ENCODE measurements around the gene EPHX1. TPM values are rescaled to one million over a fixed set of nuclear protein-coding genes. Genes with fewer than 3 reads are reported as not detected.

The EPHX1 gene
- total RNA-seq, 5 donors from 2014 or later (not counting 1 experiment from before 2014, with no cell fraction given), result 0.98 to 5.2 (median 3.7) TPM

DNA sequence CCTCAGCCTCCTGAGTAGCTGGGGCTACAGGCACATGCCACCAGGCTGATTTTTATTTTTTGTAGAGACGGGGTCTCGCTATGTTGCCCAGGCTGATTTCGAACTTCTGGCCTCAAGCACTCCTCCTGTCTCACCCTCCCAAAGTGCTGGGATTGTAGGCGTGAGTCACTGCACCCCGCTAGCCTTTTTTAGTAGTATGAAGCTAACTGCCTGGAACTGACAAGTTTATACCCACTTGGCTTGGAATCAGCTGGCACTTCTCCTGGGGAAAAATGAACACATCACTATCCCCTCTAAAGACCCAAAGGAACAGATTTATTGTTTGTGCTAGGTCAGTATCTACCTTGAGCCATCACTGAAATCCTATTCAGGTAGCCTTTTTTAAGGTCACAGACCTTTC is 53.2 kb downstream of the EPHX1 start:
- ChIA-PET CTCF (no interaction called here), POLR2A (no interaction called here)
- Histone ChIP-seq H3K4me3 (ENCODE audit: control insufficient read depth in 1 of 2, extremely low read depth in 1 of 2, low read length in 1 of 2) (no peak overlapping the region), H3K27me3 (replicated peaks in 1 of 2; ENCODE audit: control insufficient read depth in 2 of 2, extremely low read depth in 1 of 2, insufficient read depth in 2 of 2, low read length in 1 of 2) (no peaks in the 10 kb centered on the region), H3K4me1 (ENCODE audit: control insufficient read depth in 1 of 2, extremely low read depth in 1 of 2, insufficient read depth in 2 of 2, low read length in 2 of 2) (peaks cover 18 to 38% of the 10 kb centered on the region in 2 experiments), H3K27ac (ENCODE audit: low read length) (no peak overlapping the region), H3K9me3 (no peaks in the 10 kb centered on the region), H3K36me3 (ENCODE audit: control insufficient read depth in 2 of 2, extremely low read depth in 1 of 2, insufficient read depth in 1 of 2, low read length in 1 of 2) (peaks cover 33 to 94% of the 10 kb centered on the region in 2 donors)
- ATAC-seq (replicated peaks in 1 of 4) (no peak), DNase-seq (no peak)
- Mint-ChIP-seq H3K4me1 (peaks cover 44 to 54% (median 52%) of the 10 kb centered on the region in 3 donors), H3K36me3 (peaks cover 47% of the 10 kb centered on the region), H3K27ac (no peak overlapping the region), H3K27me3 (no peaks in the 10 kb centered on the region), H3K9me3 (no peaks in the 10 kb centered on the region), H3K4me3 (no peak overlapping the region)
- WGBS (ENCODE audit: insufficient coverage), result no CpG with 5 or more reads among the region's 5 CpGs

DNA sequence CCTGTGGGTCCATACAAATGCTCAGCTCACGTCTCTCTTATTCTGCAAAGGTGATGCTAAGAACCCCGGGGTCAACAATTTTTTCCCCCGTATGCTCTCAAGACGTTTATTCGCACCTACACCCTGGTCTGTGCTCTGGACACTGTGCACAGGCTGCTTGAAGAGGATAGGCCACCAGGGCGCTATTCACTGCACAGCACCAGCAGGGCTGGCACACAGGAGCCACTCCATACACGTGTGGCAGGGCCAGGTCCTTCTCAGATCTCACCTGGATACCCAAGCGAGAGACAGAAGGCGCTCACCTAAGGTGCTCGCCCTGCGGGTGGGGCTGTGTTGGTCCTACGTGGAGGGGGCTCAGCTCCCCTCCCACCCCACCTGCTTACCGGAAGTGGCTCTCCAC is 55.6 kb downstream of the EPHX1 start:
- Histone ChIP-seq H3K27me3 (replicated peaks in 1 of 2; ENCODE audit: control insufficient read depth in 2 of 2, extremely low read depth in 1 of 2, insufficient read depth in 2 of 2, low read length in 1 of 2) (no peaks in the 10 kb centered on the region), H3K4me3 (ENCODE audit: control insufficient read depth in 1 of 2, extremely low read depth in 1 of 2, low read length in 1 of 2) (no peak overlapping the region), H3K27ac (ENCODE audit: low read length) (peak overlapping the region; percentile 5), H3K9me3 (no peaks in the 10 kb centered on the region), H3K36me3 (ENCODE audit: control insufficient read depth in 2 of 2, extremely low read depth in 1 of 2, insufficient read depth in 1 of 2, low read length in 1 of 2) (peaks cover 17 to 97% of the 10 kb centered on the region in 2 donors), H3K4me1 (ENCODE audit: control insufficient read depth in 1 of 2, extremely low read depth in 1 of 2, insufficient read depth in 2 of 2, low read length in 2 of 2) (peaks cover 18 to 49% of the 10 kb centered on the region in 2 experiments)
- Mint-ChIP-seq H3K9me3 (no peaks in the 10 kb centered on the region), H3K4me3 (peak overlapping the region in 1 of 3 donors; percentile 71), H3K27me3 (no peaks in the 10 kb centered on the region), H3K27ac (peak overlapping the region; percentile 82 to 95), H3K4me1 (peaks cover 47 to 59% (median 57%) of the 10 kb centered on the region in 3 donors), H3K36me3 (peaks cover 43% of the 10 kb centered on the region)
- peak in 3 of 35 experiments; percentile 19 to 35 (median 25) for DNase-seq
- ChIA-PET CTCF (interaction anchor here in 1 of 2 donors (0.9 to 1.5 kb wide), 3 partner anchors 10 to 88 kb away, joined by 3 to 7 read pairs (median 4); partner anchors contain the start of gene SRP9), POLR2A (no interaction called here)
- ATAC-seq (replicated peaks in 1 of 4), result peak; percentile 17 to 45 (median 40)
- WGBS (ENCODE audit: insufficient coverage), result 90% methylated on average over 9 of the region's 13 CpGs

DNA sequence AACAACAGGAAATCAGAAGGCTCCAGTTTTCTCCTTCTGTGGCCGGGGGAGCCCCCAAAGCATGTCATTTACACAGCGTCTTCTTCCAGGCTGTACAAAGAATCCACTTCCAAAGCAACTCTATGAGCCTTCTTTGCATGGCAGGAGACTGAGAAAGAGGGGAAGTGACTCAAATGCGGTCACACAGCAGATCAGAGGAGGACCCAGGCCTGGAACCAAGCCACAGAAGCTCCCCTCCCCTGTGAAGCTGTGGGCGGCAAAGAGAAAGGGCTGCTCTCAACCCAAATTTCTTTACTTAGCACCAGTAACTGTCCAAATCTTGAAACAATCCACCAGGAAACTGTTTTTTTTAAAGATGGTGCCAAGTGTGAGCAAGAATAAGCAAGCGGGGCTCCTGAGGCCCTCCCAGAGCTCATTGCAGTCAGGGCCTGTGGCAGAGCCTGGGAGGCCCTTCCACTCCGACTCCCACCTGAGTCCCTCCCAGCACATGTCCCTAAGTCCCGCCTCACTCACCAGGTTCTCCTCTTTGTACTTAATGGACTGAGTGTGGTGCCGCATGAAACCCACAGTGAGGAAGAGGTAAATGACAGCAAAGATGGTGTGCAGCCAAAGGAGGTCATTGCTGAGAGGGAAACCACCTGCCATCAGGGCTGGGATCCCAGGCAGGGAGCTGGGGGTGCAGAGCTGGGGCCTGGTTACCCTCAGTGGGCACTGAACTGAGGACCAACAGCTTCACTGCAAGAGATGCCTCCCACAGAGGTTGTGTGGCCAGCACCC is 56.3 kb downstream of the EPHX1 start:
- DNase-seq (peak; percentile 41 to 79 (median 66)), ATAC-seq (replicated peaks in 1 of 4) (peak; percentile 92 to 97 (median 96))
- H3K27ac Mint-ChIP-seq, result peak overlapping the region; percentile 82 to 95
- Histone ChIP-seq H3K4me3 (ENCODE audit: control insufficient read depth in 1 of 2, extremely low read depth in 1 of 2, low read length in 1 of 2) (no peak overlapping the region), H3K27me3 (replicated peaks in 1 of 2; ENCODE audit: control insufficient read depth in 2 of 2, extremely low read depth in 1 of 2, insufficient read depth in 2 of 2, low read length in 1 of 2) (no peaks in the 10 kb centered on the region), H3K36me3 (ENCODE audit: control insufficient read depth in 2 of 2, extremely low read depth in 1 of 2, insufficient read depth in 1 of 2, low read length in 1 of 2) (peaks cover 11 to 97% of the 10 kb centered on the region in 2 donors), H3K9me3 (no peaks in the 10 kb centered on the region), H3K4me1 (ENCODE audit: control insufficient read depth in 1 of 2, extremely low read depth in 1 of 2, insufficient read depth in 2 of 2, low read length in 2 of 2) (peaks cover 18 to 51% of the 10 kb centered on the region in 2 experiments), H3K27ac (ENCODE audit: low read length) (peak overlapping the region; percentile 5)
- no peaks in the 10 kb centered on the region for H3K27me3 Mint-ChIP-seq
- H3K36me3 Mint-ChIP-seq, result peaks cover 38% of the 10 kb centered on the region
- H3K9me3 Mint-ChIP-seq, result no peaks in the 10 kb centered on the region
- POLR2A ChIA-PET, result interaction anchor here in 1 of 2 donors (0.8 kb wide), 1 partner anchor 14 kb away, joined by 3 read pairs; no protein-coding TSS in a partner anchor
- CTCF ChIA-PET, result interaction anchor here in 1 of 2 donors (0.5 to 1.5 kb wide), 5 partner anchors 9 to 120 kb away, joined by 3 to 7 read pairs (median 3); partner anchors contain the start of gene SRP9
- H3K4me3 Mint-ChIP-seq, result peak overlapping the region; percentile 35 to 71 (median 50)
- H3K4me1 Mint-ChIP-seq, result peaks cover 51 to 66% (median 62%) of the 10 kb centered on the region in 3 donors
- 60% methylated on average over 1 of the region's 8 CpGs for WGBS (ENCODE audit: insufficient coverage)

DNA sequence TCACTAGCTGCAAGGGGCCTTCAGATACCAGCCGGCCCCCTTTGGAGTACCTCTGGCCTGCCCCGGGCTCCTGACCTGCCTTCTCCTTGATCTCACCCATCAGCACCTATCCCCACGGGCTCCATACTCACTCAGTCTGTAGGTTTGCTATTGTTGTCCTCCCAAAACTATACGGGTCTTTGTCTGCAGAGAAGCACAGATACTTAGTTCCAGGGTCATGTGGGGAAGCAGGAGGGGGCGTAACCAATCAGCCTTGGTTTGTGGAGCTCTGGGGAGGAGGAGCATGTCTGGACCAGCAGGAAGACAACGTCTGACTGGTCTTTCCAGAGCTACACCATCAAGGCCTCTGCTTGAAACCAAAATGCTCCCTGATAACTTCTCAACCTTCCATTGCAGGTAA is 57.1 kb downstream of the EPHX1 start:
- peaks cover 18 to 52% of the 10 kb centered on the region in 2 experiments for H3K4me1 ChIP-seq (ENCODE audit: control insufficient read depth in 1 of 2, extremely low read depth in 1 of 2, insufficient read depth in 2 of 2, low read length in 2 of 2)
- Mint-ChIP-seq H3K9me3 (no peaks in the 10 kb centered on the region), H3K27ac (peak overlapping the region; percentile 82 to 95), H3K27me3 (no peaks in the 10 kb centered on the region), H3K4me3 (peak overlapping the region; percentile 15 to 71 (median 43)), H3K36me3 (peaks cover 42% of the 10 kb centered on the region), H3K4me1 (peaks cover 51 to 73% (median 67%) of the 10 kb centered on the region in 3 donors)
- peaks cover 6 to 97% of the 10 kb centered on the region in 2 donors for H3K36me3 ChIP-seq (ENCODE audit: control insufficient read depth in 2 of 2, extremely low read depth in 1 of 2, insufficient read depth in 1 of 2, low read length in 1 of 2)
- no peaks in the 10 kb centered on the region for H3K9me3 ChIP-seq
- H3K4me3 ChIP-seq (ENCODE audit: control insufficient read depth in 1 of 2, extremely low read depth in 1 of 2, low read length in 1 of 2), result peak overlapping the region in 1 of 2 donors; percentile 7
- ATAC-seq (replicated peaks in 1 of 4) (no peak), DNase-seq (no peak)
- H3K27ac ChIP-seq (ENCODE audit: low read length), result peak overlapping the region; percentile 6
- ChIA-PET CTCF (interaction anchor here in 1 of 2 donors (1.5 kb wide), 1 partner anchor 89 kb away, joined by 7 read pairs; the partner anchor contains the start of gene SRP9), POLR2A (no interaction called here)
- no peaks in the 10 kb centered on the region for H3K27me3 ChIP-seq (replicated peaks in 1 of 2; ENCODE audit: control insufficient read depth in 2 of 2, extremely low read depth in 1 of 2, insufficient read depth in 2 of 2, low read length in 1 of 2)
- 47% methylated on average over 3 of the region's 6 CpGs for WGBS (ENCODE audit: insufficient coverage)

DNA sequence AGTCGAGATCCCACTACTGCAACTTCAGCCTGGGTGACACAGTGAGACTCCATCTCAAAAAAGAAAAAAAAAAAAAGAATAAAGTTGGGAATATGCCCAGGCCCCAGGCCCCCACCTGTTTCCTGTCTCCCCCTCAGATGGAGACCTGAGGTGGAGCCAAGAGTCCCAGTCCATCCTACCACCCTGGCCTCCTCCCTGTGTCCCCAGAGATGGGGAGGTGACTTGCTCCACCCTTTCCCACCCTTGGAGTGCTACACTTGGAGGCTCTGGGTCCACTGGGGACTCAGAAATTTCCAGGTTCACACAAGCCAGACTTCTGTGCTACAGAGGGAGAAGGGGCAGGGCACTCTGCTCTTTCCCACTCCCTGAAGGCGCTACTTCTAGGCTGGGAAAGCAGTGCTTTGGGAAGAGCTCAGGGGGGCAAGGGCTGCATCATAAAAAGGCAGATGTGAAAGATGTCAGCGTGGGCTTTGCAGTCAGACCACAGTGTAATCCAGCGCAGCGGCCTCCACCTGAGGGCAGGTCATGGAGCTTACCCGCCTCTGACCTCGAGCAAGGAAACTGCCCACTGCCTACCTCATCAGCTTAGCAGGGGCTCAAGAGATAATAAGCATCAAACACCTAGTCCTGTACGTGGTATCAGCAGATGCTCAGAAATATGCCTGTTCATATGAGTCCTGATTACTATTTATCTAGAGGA is 58.9 kb downstream of the EPHX1 start:
- H3K4me1 Mint-ChIP-seq, result peaks cover 56 to 80% (median 71%) of the 10 kb centered on the region in 3 donors
- Histone ChIP-seq H3K36me3 (ENCODE audit: control insufficient read depth in 2 of 2, extremely low read depth in 1 of 2, insufficient read depth in 1 of 2, low read length in 1 of 2) (peaks cover 3 to 99% of the 10 kb centered on the region in 2 donors), H3K27ac (ENCODE audit: low read length) (peak overlapping the region; percentile 25), H3K4me1 (ENCODE audit: control insufficient read depth in 1 of 2, extremely low read depth in 1 of 2, insufficient read depth in 2 of 2, low read length in 2 of 2) (peaks cover 18 to 61% of the 10 kb centered on the region in 2 experiments), H3K4me3 (ENCODE audit: control insufficient read depth in 1 of 2, extremely low read depth in 1 of 2, low read length in 1 of 2) (no peak overlapping the region), H3K27me3 (replicated peaks in 1 of 2; ENCODE audit: control insufficient read depth in 2 of 2, extremely low read depth in 1 of 2, insufficient read depth in 2 of 2, low read length in 1 of 2) (no peaks in the 10 kb centered on the region), H3K9me3 (no peaks in the 10 kb centered on the region)
- 80% methylated on average over 5 of the region's 8 CpGs for WGBS (ENCODE audit: insufficient coverage)
- no peak overlapping the region for H3K4me3 Mint-ChIP-seq
- H3K27ac Mint-ChIP-seq, result peak overlapping the region in 1 of 2 donors; percentile 57
- peaks cover 46% of the 10 kb centered on the region for H3K36me3 Mint-ChIP-seq
- no peak for DNase-seq
- ChIA-PET CTCF (no interaction called here), POLR2A (no interaction called here)
- no peak for ATAC-seq (replicated peaks in 1 of 4)
- no peaks in the 10 kb centered on the region for H3K9me3 Mint-ChIP-seq
- no peaks in the 10 kb centered on the region for H3K27me3 Mint-ChIP-seq

DNA sequence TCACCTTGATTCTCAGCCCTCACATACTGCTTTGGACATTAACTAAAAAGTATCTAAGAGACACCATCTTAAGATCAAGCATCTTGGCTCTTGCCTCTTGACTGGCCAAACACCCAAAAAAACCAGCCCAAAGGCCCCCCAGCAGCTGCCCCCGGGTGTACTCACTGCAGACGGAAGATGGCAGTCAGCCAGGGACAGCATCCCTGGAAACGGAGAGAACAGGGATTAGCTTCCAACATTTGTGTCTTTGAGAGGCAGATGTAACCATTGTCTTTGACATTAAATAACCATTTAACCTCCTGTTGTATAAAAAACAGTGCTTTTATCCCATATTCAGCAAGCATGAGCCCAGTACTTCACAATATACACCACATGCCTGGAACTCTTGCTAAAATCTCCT is 61.0 kb downstream of the EPHX1 start:
- H3K9me3 Mint-ChIP-seq, result no peaks in the 10 kb centered on the region
- peaks cover 60 to 83% (median 73%) of the 10 kb centered on the region in 3 donors for H3K4me1 Mint-ChIP-seq
- WGBS (ENCODE audit: insufficient coverage), result no CpG with 5 or more reads among the region's 3 CpGs
- H3K36me3 Mint-ChIP-seq, result peaks cover 43% of the 10 kb centered on the region
- DNase-seq (no peak), ATAC-seq (replicated peaks in 1 of 4) (no peak)
- Histone ChIP-seq H3K27ac (ENCODE audit: low read length) (no peak overlapping the region), H3K4me3 (ENCODE audit: control insufficient read depth in 1 of 2, extremely low read depth in 1 of 2, low read length in 1 of 2) (no peak overlapping the region), H3K4me1 (ENCODE audit: control insufficient read depth in 1 of 2, extremely low read depth in 1 of 2, insufficient read depth in 2 of 2, low read length in 2 of 2) (peaks cover 19 to 70% of the 10 kb centered on the region in 2 experiments), H3K9me3 (no peaks in the 10 kb centered on the region), H3K27me3 (replicated peaks in 1 of 2; ENCODE audit: control insufficient read depth in 2 of 2, extremely low read depth in 1 of 2, insufficient read depth in 2 of 2, low read length in 1 of 2) (no peaks in the 10 kb centered on the region), H3K36me3 (ENCODE audit: control insufficient read depth in 2 of 2, extremely low read depth in 1 of 2, insufficient read depth in 1 of 2, low read length in 1 of 2) (peaks cover 10 to 98% of the 10 kb centered on the region in 2 donors)
- peak overlapping the region; percentile 49 to 64 for H3K27ac Mint-ChIP-seq
- H3K27me3 Mint-ChIP-seq, result no peaks in the 10 kb centered on the region
- H3K4me3 Mint-ChIP-seq, result no peak overlapping the region
- ChIA-PET POLR2A (no interaction called here), CTCF (interaction anchor here in 1 of 2 donors (0.9 kb wide), 1 partner anchor 21 kb away, joined by 3 read pairs; no protein-coding TSS in a partner anchor)
